Glutamatergic neuron (in vitro differentiated cells): ENCODE results near the gene SMAP2. TPM values are rescaled to one million over a fixed set of nuclear protein-coding genes. Genes with fewer than 3 reads are reported as not detected.

Experiments used
- DNase-seq: peaks from one replicate; pipeline ENCODE4 v3.0.0; 2022
- H3K27ac Mint-ChIP-seq: one replicate; pipeline ENCODE4 v1.8.0; 2020; ENCODE audit warnings: mild to moderate bottlenecking, mixed read lengths, inconsistent platforms; ENCODE audit not compliant: unreplicated experiment
- H3K27me3 Mint-ChIP-seq: one replicate; pipeline ENCODE4 v1.8.0; 2020; ENCODE audit warnings: mild to moderate bottlenecking, moderate library complexity, mixed read lengths, inconsistent platforms; ENCODE audit not compliant: unreplicated experiment
- H3K36me3 Mint-ChIP-seq: one replicate; pipeline ENCODE4 v1.8.0; 2020; ENCODE audit warnings: mild to moderate bottlenecking, mixed read lengths, inconsistent platforms; ENCODE audit not compliant: unreplicated experiment
- H3K4me1 Mint-ChIP-seq: one replicate; pipeline ENCODE4 v1.8.0; 2020; ENCODE audit warnings: mild to moderate bottlenecking, low read depth, mixed read lengths, inconsistent platforms; ENCODE audit not compliant: unreplicated experiment
- H3K4me3 Mint-ChIP-seq: one replicate; pipeline ENCODE4 v1.8.0; 2020; ENCODE audit warnings: mild to moderate bottlenecking, mixed read lengths, inconsistent platforms; ENCODE audit not compliant: unreplicated experiment
- H3K9me3 Mint-ChIP-seq: one replicate; pipeline ENCODE4 v1.8.0; 2020; ENCODE audit warnings: mild to moderate bottlenecking, moderate library complexity, mixed read lengths, inconsistent platforms; ENCODE audit not compliant: unreplicated experiment
- CTCF ChIP-seq: fragments of 200-600 bp; sonication (generic); IDR thresholded peaks from one replicate; pipeline ENCODE4 v1.5.0; 2021; ENCODE audit not compliant: partially characterized antibody, unreplicated experiment
- total RNA-seq: library from RNA; stranded (reverse); fragmentation: NEBNext Ultra II Directional; extraction: Animal tissue kit (Norgen Biotek cat#: 25700); gene quantifications from one replicate; pipeline ENCODE4 v1.2.1, GENCODE V29; 2021; ENCODE audit not compliant: unreplicated experiment

Gene SMAP2
- total RNA-seq, 1 donor from 2014 or later: 25.2 TPM

- TF ChIP-seq CTCF: no peak
- no peaks in the 10 kb centered on the region for H3K4me1 Mint-ChIP-seq
- H3K27me3 Mint-ChIP-seq: no peaks in the 10 kb centered on the region
- H3K27ac Mint-ChIP-seq: no peak overlapping the region
- peaks cover 9% of the 10 kb centered on the region for H3K36me3 Mint-ChIP-seq
- no peak overlapping the region for H3K4me3 Mint-ChIP-seq
- no peak for DNase-seq
- H3K9me3 Mint-ChIP-seq: peaks cover 4% of the 10 kb centered on the region
These were observed 12.3 kb upstream of the SMAP2 start for GRCh38 chr1:40361201-40361600.

GRCh38 chr1:40361637-40362036 is 11.9 kb upstream of the SMAP2 start:
- Mint-ChIP-seq H3K36me3 (peaks cover 8% of the 10 kb centered on the region), H3K4me1 (no peaks in the 10 kb centered on the region), H3K9me3 (peaks cover 4% of the 10 kb centered on the region), H3K4me3 (no peak overlapping the region), H3K27me3 (no peaks in the 10 kb centered on the region), H3K27ac (no peak overlapping the region)
- no peak for DNase-seq
- TF ChIP-seq CTCF: no peak

DNA sequence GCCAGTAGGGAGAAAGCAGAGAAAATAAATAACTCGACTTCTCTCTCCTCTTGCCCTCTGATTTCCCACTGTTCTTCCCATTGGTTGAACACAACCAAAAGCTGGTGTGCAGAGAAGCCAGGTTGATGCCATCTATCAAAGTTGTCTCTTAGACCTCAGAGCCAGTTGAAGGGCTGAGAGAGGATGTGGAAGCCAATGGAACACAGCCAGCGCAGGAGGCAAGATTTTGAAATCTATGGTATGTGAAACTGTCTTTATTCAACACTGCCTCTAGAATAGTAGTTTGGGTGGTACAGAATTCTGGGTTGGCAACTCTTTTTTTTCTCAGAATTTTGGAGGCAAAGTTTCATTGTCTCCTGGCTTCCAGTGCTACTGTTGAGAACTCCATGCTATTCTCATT is 11.3 kb upstream of the SMAP2 start:
- peaks cover 5% of the 10 kb centered on the region for H3K36me3 Mint-ChIP-seq
- no peaks in the 10 kb centered on the region for H3K27me3 Mint-ChIP-seq
- DNase-seq: no peak
- H3K4me1 Mint-ChIP-seq: no peaks in the 10 kb centered on the region
- no peak for TF ChIP-seq CTCF
- no peak overlapping the region for H3K4me3 Mint-ChIP-seq
- no peak overlapping the region for H3K27ac Mint-ChIP-seq
- H3K9me3 Mint-ChIP-seq: peaks cover 4% of the 10 kb centered on the region

DNA sequence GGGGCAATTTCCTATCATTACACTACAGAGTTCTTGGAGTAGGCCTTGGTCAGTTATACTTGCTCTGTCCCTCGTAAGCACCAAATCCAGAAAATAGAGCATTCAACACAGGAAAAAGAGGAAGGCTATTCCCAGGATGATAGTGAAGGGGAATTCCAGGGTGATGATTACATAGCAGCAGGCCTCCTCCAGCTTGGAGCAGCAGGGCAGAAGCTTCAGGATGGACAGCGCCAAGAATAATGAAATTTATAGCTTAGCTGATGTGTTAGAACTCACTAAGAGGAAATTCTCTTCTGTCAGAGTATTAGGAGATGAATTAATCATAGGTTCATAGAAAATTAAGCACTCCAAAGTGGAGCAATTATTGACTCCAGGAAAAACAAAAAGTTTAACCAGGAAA is 10.8 kb upstream of the SMAP2 start:
- Mint-ChIP-seq H3K27ac (no peak overlapping the region), H3K4me1 (no peaks in the 10 kb centered on the region), H3K27me3 (no peaks in the 10 kb centered on the region), H3K4me3 (no peak overlapping the region), H3K9me3 (peaks cover 4% of the 10 kb centered on the region), H3K36me3 (peaks cover 5% of the 10 kb centered on the region)
- no peak for TF ChIP-seq CTCF
- DNase-seq: no peak

DNA sequence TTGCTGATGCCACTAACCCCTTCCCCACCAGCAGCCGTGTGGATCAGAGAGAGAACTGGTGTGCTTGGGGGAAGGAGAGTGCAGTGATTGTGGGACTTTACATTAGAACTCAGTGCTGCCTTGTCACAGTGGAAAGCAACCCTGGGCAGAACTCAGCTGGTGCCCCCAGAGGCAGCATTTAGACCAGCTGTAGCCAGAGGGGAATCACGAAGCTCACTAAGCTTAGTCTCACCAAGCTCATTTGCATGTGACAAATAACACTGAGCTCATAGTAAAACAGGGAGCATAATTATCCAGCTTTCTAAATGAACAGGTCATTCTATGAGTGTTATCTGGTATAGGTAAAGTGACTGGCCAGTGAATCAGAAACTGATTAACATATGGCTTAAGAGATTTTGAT is 9.8 kb upstream of the SMAP2 start:
- Mint-ChIP-seq H3K9me3 (peaks cover 4% of the 10 kb centered on the region), H3K4me1 (no peaks in the 10 kb centered on the region), H3K4me3 (no peak overlapping the region), H3K27ac (no peak overlapping the region), H3K27me3 (no peaks in the 10 kb centered on the region), H3K36me3 (peaks cover 5% of the 10 kb centered on the region)
- no peak for TF ChIP-seq CTCF
- peak; percentile 38 for DNase-seq
